ENCODE measurements around the gene IMPDH1.

The IMPDH1 gene

GRCh38 chr7:128434413-128435326 is 24.9 kb upstream of the IMPDH1 start:
- no peak for DNase-seq (ENCODE audit: low read depth)

- no peak for DNase-seq (ENCODE audit: low read depth)
Measured at GRCh38 chr7:128431754-128432153, 22.0 kb upstream of the IMPDH1 start.

DNA sequence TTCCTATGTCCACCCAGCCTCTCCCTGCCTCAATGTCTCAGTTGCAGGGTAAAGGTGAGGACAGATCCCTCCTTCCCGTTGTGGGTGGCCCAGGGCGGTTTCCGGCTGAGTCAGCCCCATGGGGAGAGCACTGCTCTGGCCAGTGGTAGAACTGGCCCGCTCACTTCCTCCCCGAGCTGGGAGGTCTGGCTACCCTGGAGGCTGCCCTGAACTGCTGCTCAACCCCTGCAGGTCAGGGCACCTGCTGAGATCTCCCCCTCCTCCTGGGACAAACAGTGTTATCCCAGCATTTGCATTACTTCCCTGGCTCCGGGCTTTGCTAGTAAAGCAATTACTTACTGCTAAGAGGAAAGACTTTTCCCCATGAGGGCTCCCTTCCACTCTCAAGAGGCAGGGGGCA is 21.4 kb upstream of the IMPDH1 start:
- DNase-seq (ENCODE audit: low read depth): no peak

GRCh38 chr7:128430207-128430606 is 20.4 kb upstream of the IMPDH1 start:
- DNase-seq (ENCODE audit: low read depth): no peak

DNA sequence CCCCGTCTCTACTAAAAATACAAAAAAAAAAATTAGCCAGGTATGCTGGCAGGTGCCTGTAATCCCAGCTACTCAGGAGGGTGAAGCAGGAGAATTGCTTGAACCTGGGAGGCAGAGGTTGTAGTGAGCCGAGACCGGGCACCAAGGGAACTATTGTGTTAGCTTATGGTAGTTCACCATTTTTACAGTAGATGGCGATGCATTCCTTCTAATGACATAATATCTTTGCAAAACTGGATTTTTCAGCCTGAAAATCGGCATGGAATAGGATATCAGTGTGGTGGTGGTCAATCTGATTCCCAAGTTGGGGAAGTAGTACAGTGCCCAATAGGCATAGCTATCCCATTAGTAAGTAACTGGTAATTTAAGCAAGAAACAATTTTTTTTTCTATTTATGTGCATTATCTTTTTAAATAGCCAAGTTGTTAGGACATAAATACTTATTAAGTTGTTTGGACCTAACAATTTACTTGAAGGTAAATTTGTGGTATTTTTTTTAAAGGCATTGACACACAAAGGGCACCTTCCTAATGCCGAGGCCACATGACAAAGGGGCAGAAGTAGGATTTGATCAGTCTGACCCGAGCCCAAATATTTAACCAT is 17.6 kb upstream of the IMPDH1 start:
- DNase-seq (ENCODE audit: low read depth): no peak

DNA sequence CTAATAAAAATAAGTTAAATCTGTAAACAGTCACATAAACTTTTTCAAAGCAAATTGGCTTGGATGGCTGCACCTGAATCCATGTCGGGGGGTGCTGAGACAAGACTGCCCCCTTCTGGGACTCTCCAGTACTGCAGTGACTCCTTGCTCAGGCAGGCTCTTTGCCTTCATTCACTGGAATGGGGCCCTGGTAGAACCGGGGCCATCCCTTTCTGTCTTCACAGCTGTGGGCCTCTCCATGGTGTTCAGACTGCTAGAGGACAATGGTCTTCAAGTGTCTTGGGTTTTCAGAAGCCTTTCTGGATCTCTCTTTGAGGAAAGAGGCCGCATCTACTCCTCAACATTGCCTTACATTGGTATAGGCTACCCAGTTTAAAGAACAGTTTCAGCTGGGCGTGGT is 16.1 kb upstream of the IMPDH1 start:
- DNase-seq (ENCODE audit: low read depth): no peak

DNA sequence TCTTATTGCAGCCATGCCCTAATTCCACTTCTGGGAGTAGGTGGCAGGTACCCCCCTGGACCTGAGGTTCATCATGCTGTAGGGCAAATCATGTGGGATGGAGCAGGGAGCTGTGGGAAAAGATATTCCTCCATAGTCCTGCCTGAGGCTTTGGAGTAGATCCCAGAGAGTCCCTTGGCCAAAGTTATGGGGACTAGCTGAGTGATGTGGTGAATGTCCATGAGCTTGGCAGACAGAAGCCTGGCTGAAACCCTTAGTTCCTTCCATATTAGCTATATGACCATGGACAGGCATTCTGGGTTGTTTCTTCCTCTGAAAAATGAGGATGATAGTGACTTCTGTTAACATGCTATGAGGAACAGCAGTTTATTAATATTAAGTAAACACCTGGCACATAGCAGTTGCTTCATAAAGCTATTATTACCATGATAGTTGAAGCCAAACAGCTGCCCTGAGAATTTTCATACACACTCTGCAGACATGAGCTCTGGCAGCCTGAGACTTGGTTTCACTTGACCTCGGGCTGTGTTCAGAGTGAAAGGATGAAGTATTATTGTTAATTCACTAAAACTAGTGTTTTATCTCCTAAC is 15.0 kb upstream of the IMPDH1 start:
- DNase-seq (ENCODE audit: low read depth): no peak

DNA sequence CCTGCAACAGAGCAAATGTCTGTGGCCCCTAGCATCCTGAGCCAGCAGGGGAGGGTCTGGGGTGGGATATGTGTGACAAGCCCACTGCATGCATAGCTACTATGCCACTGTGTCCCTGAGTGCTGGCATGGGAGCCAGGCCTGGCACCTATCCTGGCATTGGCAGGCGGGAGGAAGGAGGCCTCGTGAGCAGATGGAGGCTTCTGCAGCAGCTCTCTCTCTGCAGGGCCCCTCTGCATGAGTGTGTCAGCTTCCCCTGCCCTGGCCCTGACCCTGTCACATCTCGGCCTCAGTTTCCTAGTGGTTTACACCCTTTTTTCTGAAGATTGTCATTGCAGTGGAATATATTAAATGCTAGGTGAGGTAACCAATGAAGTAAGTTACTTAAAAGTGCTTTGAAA is 13.1 kb upstream of the IMPDH1 start:
- no peak for DNase-seq (ENCODE audit: low read depth)

GRCh38 chr7:128422037-128422436 is 12.3 kb upstream of the IMPDH1 start:
- no peak for DNase-seq (ENCODE audit: low read depth)

- DNase-seq (ENCODE audit: low read depth): no peak
Measured at GRCh38 chr7:128421384-128421783, 11.6 kb upstream of the IMPDH1 start.

DNA sequence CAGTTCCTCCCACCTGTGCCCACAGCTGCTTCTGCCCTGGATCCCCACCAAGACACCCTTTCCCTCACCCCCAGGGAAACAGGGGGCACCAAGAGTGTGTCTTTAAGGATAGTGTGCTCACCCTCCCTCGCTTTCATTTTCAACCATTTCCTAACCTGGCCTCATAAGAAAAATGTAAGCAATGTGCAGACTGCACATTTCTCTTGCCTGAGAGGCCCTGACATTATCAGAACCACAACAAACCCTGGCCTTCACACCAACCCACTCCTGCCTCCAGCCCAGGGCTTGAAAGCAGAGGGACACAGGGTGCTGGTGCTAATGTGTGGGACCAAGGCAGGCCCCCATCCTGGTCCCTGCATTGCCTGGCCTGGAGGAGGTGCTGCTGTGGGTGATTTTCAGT is 11.0 kb upstream of the IMPDH1 start:
- no peak for DNase-seq (ENCODE audit: low read depth)

DNA sequence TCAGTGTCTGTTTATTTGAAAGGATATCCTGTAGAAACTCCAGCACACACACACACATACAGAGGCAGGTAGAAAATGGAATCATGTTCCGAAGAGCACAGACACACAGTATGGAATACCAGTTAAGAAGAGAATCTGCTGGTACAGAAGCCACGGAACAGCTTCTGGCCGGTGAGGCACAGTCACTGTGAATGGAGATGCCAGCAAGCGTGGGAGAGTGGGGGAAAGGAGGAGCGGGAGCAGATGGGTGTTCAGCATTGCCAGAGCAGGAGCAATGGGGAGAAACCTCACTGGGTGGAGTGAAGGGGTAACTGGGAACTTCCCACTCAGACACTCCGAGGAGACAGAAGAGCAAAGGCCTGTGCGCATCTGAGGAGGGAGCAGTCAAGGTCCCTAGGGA is 9.5 kb upstream of the IMPDH1 start:
- no peak for DNase-seq (ENCODE audit: low read depth)

DNA sequence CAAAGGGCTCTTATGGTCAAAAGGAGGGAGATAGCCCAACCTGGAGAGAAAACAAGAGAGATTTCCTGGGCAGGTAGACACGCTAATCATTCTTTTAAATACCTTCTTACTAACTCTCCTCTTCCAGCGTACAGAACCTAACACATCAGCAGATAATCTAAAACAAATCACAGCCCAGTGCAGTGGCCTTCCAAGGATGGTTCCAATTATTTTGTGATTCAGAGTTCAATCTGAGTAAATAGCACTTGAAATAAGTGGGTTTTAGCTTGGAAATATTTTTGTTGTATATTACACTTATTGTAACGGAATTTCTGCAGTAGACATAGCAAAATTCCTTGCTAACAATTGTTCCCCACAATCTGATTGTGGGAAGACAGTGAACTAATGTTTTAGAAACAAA is 7.3 kb upstream of the IMPDH1 start:
- no peak for DNase-seq (ENCODE audit: low read depth)

DNA sequence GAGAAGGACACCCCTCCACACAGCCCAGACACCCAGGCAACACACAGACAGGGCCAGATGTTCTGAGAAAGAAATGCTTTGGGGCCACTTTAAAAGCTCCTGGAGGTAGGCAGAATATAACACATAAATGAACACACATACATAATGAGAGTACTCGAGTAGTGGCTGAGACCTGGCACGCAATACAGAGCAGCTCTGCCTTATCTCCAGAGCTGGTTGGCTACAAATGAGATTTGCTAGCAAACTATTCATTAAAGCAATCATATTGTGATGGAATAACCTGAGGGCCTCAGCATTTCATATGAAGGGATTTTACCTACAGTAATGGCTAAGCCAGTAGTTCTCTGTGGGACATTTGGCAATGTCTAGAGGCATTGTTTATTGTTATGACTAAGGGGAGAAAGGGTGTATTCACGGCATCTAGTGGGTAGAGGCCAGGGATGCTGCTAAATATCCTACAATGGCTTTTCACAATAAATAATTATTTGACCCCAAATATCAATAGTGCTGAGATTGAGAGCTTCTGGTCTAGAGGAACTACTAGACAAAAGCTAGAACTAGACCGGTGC is 5.5 kb upstream of the IMPDH1 start:
- DNase-seq (ENCODE audit: low read depth): no peak

GRCh38 chr7:128410451-128410753 is 620 bp upstream of the IMPDH1 start:
- no peak for DNase-seq (ENCODE audit: low read depth)

- DNase-seq (ENCODE audit: low read depth): no peak
Measured at GRCh38 chr7:128408709-128409595, 830 bp downstream of the IMPDH1 start.

DNA sequence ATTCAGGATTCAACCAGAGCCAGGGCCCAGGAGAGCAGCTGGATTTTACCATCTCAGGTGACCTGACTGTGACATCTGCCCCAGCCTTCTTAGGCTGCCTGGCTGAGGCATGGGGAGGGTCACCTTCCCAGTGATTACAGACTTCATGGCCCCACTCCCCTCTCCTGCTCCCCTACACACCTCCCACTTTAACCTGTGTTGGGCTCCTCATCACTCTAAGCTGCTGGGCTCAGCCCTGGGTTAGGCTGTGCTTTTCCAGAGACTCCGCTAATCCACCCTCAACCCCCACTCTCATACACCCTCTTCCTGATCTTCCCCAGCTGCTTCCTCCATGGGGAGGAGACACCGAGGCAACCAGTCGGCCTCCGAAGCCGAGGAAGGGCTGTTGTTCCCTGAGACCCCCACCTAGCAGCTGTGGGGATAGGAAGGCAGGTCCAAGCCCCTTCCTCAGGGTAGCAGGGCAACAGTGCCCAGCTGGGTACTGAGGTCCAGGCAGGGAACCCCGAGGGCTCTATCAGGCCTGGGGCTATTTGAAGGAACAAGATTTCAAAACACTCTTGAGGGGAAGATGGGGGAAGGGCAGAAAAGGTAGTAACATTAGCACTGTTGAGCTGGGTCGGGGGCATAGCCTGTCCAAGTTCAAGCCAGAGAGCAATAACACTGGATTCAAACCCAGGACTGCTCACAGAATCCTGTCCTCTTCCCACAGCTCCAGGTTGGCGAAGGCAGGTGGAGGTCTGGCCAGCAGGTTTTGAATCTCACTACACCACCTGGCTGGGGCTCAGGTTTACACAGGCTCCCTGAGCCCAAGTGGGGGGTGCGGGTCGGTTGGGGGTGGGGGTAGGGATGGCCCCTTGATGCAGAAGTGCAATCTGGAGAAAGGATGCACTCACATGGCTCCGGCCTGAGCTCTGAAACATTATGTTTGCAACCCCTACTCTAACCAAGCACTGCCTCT is 1.8 kb downstream of the IMPDH1 start:
- DNase-seq (ENCODE audit: low read depth): no peak

- no peak for DNase-seq (ENCODE audit: low read depth)
Measured at GRCh38 chr7:128407233-128407589, 2.6 kb downstream of the IMPDH1 start.

- no peak for DNase-seq (ENCODE audit: low read depth)
Measured at GRCh38 chr7:128406314-128407232, 3.2 kb downstream of the IMPDH1 start.

Measured in GM04503 (cell line).